Measurements from ENCODE around the gene WSB1. TPM values are rescaled to one million over a fixed set of nuclear protein-coding genes. Genes with fewer than 3 reads are reported as not detected.

WSB1 gene
- total and polyA plus RNA-seq, 4 donors: 26.6 to 86.2 (median 45.8) TPM

GRCh38 chr17:27294689-27295630 is 1.0 kb downstream of the WSB1 start:
- H3K27ac ChIP-seq (ENCODE audit: low read depth in 1 of 2, low read length in 2 of 2): peak overlapping the region; percentile 99 to 100
- no peaks in the 10 kb centered on the region for H3K9me3 ChIP-seq (ENCODE audit: control insufficient read depth in 4 of 4, low read length in 3 of 4)
- DNase-seq (ENCODE audit: low spot score): peak; percentile 58
- H3K4me3 ChIP-seq (ENCODE audit: low read depth in 1 of 3, low read length in 3 of 3): peak overlapping the region; percentile 62 to 91 (median 90)
- H3K9ac ChIP-seq (ENCODE audit: low read depth in 1 of 2, low read length in 2 of 2): peak overlapping the region; percentile 92 to 95
- peak; percentile 45 for TF ChIP-seq TAF1 (conservative IDR thresholded peaks at IDR 0.05)
- TF ChIP-seq HNF4G (IDR thresholded peaks at IDR 0.05): no peak
- no peak for TF ChIP-seq FOXA1 (IDR thresholded peaks at IDR 0.05)
- TF ChIP-seq EGR1 (IDR thresholded peaks at IDR 0.05; ENCODE audit: low read depth in 2 of 2): no peak
- no peak for TF ChIP-seq ATF3 (IDR thresholded peaks at IDR 0.05)
- peak in 1 of 2 donors; percentile 7 for TF ChIP-seq RXRA (IDR thresholded peaks at IDR 0.05)
- TF ChIP-seq ZBTB33 (IDR thresholded peaks at IDR 0.05): no peak
- peak in 1 of 2 donors; percentile 16 for TF ChIP-seq HNF4A (conservative IDR thresholded peaks at IDR 0.05)
- peak; percentile 6 for TF ChIP-seq SP1 (IDR thresholded peaks at IDR 0.05)
- no peak for TF ChIP-seq MAX (IDR thresholded peaks at IDR 0.05)
- no peak for TF ChIP-seq JUND (IDR thresholded peaks at IDR 0.05)
- TF ChIP-seq FOXA2 (IDR thresholded peaks at IDR 0.05): no peak
- TF ChIP-seq NR2F2 (IDR thresholded peaks at IDR 0.05): no peak
- TF ChIP-seq YY1 (IDR thresholded peaks at IDR 0.05): no peak
- no peak for TF ChIP-seq CTCF (IDR thresholded peaks at IDR 0.05; ENCODE audit: low read depth, low read length, missing input control)
- TF ChIP-seq RAD21 (IDR thresholded peaks at IDR 0.05): peak in 1 of 2 donors; percentile 22
- no peak for TF ChIP-seq GABPA (IDR thresholded peaks at IDR 0.05 in 1 of 2, conservative IDR thresholded peaks at IDR 0.05 in 1 of 2)
- TF ChIP-seq REST (IDR thresholded peaks at IDR 0.05): no peak
- peaks cover 2 to 7% (median 3%) of the 10 kb centered on the region in 4 donors for H3K4me1 ChIP-seq (ENCODE audit: control insufficient read depth in 4 of 4, insufficient read depth in 4 of 4, low read length in 3 of 4)
- H3K27me3 ChIP-seq (ENCODE audit: control insufficient read depth in 4 of 4, insufficient read depth in 4 of 4, low read length in 3 of 4): no peaks in the 10 kb centered on the region
- no peaks in the 10 kb centered on the region for H3K36me3 ChIP-seq (ENCODE audit: control insufficient read depth in 4 of 4, insufficient read depth in 3 of 4, low read depth in 1 of 4, low read length in 3 of 4)
- under 1% methylated on average over 21 of the region's 21 CpGs for WGBS

Measured in liver (tissue), 9 donors.